Endodermal cell (in vitro differentiated cells): ENCODE data around the gene TMEM236. TPM values are rescaled to one million over a fixed set of nuclear protein-coding genes. Genes with fewer than 3 reads are reported as not detected.

Experiments used
- DNase-seq: peaks from one replicate; pipeline ENCODE4 v3.0.0-alpha.2; 2017
- H3K27ac ChIP-seq: 2 replicates; pipeline ENCODE4 v1.5.1; 2013; ENCODE audit warnings: mild to moderate bottlenecking, low read depth, low read length, moderate library complexity
- H3K27me3 ChIP-seq: 2 replicates; pipeline ENCODE4 v1.6.1; 2013; ENCODE audit warnings: mild to moderate bottlenecking, low read length, moderate library complexity; ENCODE audit not compliant: insufficient read depth, control insufficient read depth, poor library complexity, severe bottlenecking
- H3K36me3 ChIP-seq: 2 replicates; pipeline ENCODE4 v1.7.0; 2013; ENCODE audit warnings: mild to moderate bottlenecking, low read length, moderate library complexity; ENCODE audit not compliant: control insufficient read depth, insufficient read depth
- H3K4me1 ChIP-seq: one replicate; pipeline ENCODE4 v1.7.0; 2013; ENCODE audit warnings: low read length; ENCODE audit not compliant: control insufficient read depth, insufficient read depth
- H3K4me3 ChIP-seq: 2 replicates; pipeline ENCODE4 v1.5.1; 2013; ENCODE audit warnings: mild to moderate bottlenecking, low read length, moderate library complexity
- H3K9ac ChIP-seq: 2 replicates; pipeline ENCODE4 v1.6.1; 2013; ENCODE audit warnings: mild to moderate bottlenecking, low read length, moderate library complexity; ENCODE audit not compliant: poor library complexity, severe bottlenecking; ENCODE audit errors: extremely low read depth
- H3K9me3 ChIP-seq: 2 replicates; pipeline ENCODE4 v1.6.1; 2013; ENCODE audit warnings: mild to moderate bottlenecking, low read length, moderate library complexity; ENCODE audit not compliant: control insufficient read depth
- H3K27ac Mint-ChIP-seq: 2 replicates; pipeline ENCODE4 v1.8.0; 2020; ENCODE audit warnings: mixed read lengths
- H3K27me3 Mint-ChIP-seq: 2 replicates; pipeline ENCODE4 v1.8.0; 2021; ENCODE audit warnings: mild to moderate bottlenecking, mixed read lengths; ENCODE audit not compliant: insufficient read depth
- H3K36me3 Mint-ChIP-seq: 2 replicates; pipeline ENCODE4 v1.8.0; 2020; ENCODE audit warnings: low read depth, mixed read lengths
- H3K4me1 Mint-ChIP-seq: 2 replicates; pipeline ENCODE4 v1.8.0; 2020; ENCODE audit warnings: mixed read lengths
- H3K4me3 Mint-ChIP-seq: 2 replicates; pipeline ENCODE4 v1.8.0; 2020; ENCODE audit warnings: mild to moderate bottlenecking, moderate library complexity, mixed read lengths
- H3K9me3 Mint-ChIP-seq: 2 replicates; pipeline ENCODE4 v1.8.0; 2020; ENCODE audit warnings: mild to moderate bottlenecking, mixed read lengths
- WGBS, 2 experiments: methylation state at CpG; one replicate each; pipeline versions ENCODE4 v1.1.5 to v1.1.7; 2013; ENCODE audit warnings: missing lambda C conversion rate in 2 of 2, mixed read lengths in 1 of 2; ENCODE audit not compliant: insufficient coverage in 1 of 2, insufficient read length in 1 of 2; 5-methylcytosine and 5-hydroxymethylcytosine counted together
- total RNA-seq, 2 donors: library from RNA; stranded (reverse); fragmentation: NEBNext Ultra II Directional in 1 of 2; extraction: Animal tissue kit (Norgen Biotek cat#: 25700) in 1 of 2; gene quantifications; 2 replicates in 1 of 2; 3 replicates in 1 of 2; pipeline ENCODE4 v1.2.1, GENCODE V29; 2021
- TF ChIP-seq, protein P1 (sequence below): fragments of 200-600 bp; sonication (generic); conservative IDR thresholded peaks from 2 replicates; pipeline ENCODE4 v1.5.0; 2021; ENCODE audit warnings: antibody characterized with exemption, mild to moderate bottlenecking

Gene TMEM236
- total RNA-seq, 2 donors from 2014 or later: 0.04 TPM; not detected in 1

DNA sequence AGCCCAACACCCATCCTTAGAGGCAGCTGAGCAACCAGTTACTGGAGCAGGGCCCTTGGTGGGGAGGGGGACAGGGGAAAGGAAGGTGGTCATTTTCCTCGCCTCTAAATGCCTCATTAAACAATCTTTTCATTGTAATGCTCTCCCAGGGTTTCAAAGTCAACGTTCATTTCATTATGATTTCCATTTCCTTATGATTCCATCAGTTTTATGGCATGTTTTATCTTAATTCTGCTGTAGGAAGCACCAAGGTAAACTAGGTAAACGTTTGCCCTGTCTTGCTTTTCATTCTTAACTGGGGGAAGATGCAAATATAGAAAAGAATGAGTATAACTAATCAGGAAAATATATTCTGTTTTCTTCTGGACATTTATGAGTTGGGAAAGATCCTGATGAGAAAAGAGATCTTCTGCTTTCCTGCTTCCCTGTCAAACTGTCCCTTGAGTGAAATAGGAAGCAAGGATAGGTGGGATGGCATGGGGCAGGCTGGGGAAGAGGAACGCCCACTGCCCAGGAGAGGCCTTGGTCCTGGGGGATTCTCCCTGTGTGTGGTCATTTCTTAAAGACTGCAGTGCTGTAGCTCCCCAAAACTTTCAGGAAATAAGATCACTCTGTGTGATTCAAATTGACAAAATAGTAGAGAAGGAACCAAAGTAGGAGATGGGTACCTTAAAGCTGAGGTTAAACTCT lies 20.5 kb upstream of the TMEM236 start:
- Mint-ChIP-seq H3K4me3 (no peak overlapping the region), H3K36me3 (no peaks in the 10 kb centered on the region), H3K9me3 (no peaks in the 10 kb centered on the region), H3K4me1 (peaks cover 19% of the 10 kb centered on the region), H3K27ac (no peak overlapping the region), H3K27me3 (no peaks in the 10 kb centered on the region)
- Histone ChIP-seq H3K9me3 (no peaks in the 10 kb centered on the region), H3K27ac (no peak overlapping the region), H3K36me3 (no peaks in the 10 kb centered on the region), H3K27me3 (no peaks in the 10 kb centered on the region), H3K9ac (no peak overlapping the region), H3K4me1 (peaks cover 4% of the 10 kb centered on the region), H3K4me3 (no peak overlapping the region)
- no peak for DNase-seq
- WGBS, 2 experiments: 71 to 92% methylated on average over 1 to 3 of the region's 4 CpGs
- TF ChIP-seq, protein P1, sequence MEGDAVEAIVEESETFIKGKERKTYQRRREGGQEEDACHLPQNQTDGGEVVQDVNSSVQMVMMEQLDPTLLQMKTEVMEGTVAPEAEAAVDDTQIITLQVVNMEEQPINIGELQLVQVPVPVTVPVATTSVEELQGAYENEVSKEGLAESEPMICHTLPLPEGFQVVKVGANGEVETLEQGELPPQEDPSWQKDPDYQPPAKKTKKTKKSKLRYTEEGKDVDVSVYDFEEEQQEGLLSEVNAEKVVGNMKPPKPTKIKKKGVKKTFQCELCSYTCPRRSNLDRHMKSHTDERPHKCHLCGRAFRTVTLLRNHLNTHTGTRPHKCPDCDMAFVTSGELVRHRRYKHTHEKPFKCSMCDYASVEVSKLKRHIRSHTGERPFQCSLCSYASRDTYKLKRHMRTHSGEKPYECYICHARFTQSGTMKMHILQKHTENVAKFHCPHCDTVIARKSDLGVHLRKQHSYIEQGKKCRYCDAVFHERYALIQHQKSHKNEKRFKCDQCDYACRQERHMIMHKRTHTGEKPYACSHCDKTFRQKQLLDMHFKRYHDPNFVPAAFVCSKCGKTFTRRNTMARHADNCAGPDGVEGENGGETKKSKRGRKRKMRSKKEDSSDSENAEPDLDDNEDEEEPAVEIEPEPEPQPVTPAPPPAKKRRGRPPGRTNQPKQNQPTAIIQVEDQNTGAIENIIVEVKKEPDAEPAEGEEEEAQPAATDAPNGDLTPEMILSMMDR: no peak

DNA sequence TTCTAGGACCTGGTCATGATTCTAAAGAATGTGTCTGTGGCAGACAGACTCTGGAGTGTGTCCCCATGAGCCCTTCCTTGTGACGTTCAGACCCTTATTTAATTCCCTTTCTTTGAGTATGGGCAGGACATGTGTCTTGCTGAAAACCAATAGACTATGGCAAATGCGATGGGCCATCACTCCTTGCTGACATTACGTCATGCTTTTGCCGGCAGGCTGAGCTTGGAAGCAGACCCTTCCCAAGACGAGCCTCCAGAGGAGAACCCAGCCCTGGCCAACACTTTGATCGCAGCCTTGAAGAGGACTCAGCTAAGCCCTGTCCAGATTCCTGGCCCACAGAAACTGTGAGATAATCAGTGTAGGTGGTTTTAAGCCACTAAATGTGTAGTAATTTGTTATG lies 18.4 kb upstream of the TMEM236 start:
- Mint-ChIP-seq H3K36me3 (no peaks in the 10 kb centered on the region), H3K27ac (no peak overlapping the region), H3K4me1 (peaks cover 10% of the 10 kb centered on the region), H3K4me3 (no peak overlapping the region), H3K27me3 (no peaks in the 10 kb centered on the region), H3K9me3 (no peaks in the 10 kb centered on the region)
- Histone ChIP-seq H3K9me3 (no peaks in the 10 kb centered on the region), H3K9ac (no peak overlapping the region), H3K4me1 (peaks cover 4% of the 10 kb centered on the region), H3K27ac (no peak overlapping the region), H3K27me3 (no peaks in the 10 kb centered on the region), H3K36me3 (no peaks in the 10 kb centered on the region), H3K4me3 (no peak overlapping the region)
- DNase-seq: no peak
- WGBS, 2 experiments: 93 to 94% methylated on average over 6 of the region's 6 CpGs
- TF ChIP-seq, protein P1: no peak

DNA sequence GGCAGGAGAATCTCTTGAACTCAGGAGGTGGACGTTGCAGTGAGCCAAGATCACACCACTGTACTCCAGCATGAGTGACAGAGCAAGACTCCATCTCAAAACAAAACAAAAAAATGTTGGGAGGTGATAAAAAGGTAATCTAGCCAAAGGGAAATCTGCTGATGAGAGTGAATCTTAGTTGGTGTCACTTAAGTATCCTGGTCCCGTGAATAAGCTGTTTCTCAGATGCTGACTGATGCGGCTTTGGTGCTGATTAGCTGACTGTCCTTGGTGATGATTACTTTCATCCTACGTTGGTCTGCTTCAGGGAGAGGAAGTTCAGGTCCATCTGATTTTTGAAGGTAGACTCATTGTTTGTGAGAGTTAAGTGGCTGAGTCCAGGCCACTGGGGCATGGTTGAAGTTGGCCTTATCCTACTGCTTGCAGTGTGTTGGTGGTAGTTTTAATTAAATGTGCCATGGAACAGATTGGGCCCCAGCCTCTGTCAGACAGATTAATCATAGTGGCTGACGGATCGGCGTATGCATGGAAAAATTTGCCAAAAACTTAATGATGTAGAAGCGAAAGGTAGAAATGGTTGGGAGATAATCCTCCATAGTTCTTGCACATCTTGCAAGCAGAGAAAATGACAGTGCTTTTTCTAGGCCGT lies 17.4 kb upstream of the TMEM236 start:
- Histone ChIP-seq H3K36me3 (no peaks in the 10 kb centered on the region), H3K27me3 (no peaks in the 10 kb centered on the region), H3K9ac (no peak overlapping the region), H3K27ac (no peak overlapping the region), H3K4me1 (peaks cover 4% of the 10 kb centered on the region), H3K4me3 (no peak overlapping the region), H3K9me3 (no peaks in the 10 kb centered on the region)
- Mint-ChIP-seq H3K36me3 (no peaks in the 10 kb centered on the region), H3K4me3 (no peak overlapping the region), H3K27me3 (no peaks in the 10 kb centered on the region), H3K4me1 (peaks cover 6% of the 10 kb centered on the region), H3K9me3 (no peaks in the 10 kb centered on the region), H3K27ac (no peak overlapping the region)
- 93 to 95% methylated on average over 9 of the region's 9 CpGs for WGBS, 2 experiments
- TF ChIP-seq, protein P1: no peak
- DNase-seq: no peak
